OCI-LY1 (cell line): ENCODE data around the gene PHLPP1.

Source experiments
- CTCF ChIP-seq: fragments of 200-600 bp; sonication (generic), shearing (Covaris generic); IDR thresholded peaks from 2 replicates; pipeline ENCODE4 v1.5.1; 2017; ENCODE audit warnings: mild to moderate bottlenecking, antibody characterized with exemption, low read length, moderate library complexity, mixed read lengths
- EZH2 ChIP-seq: fragments of 200-600 bp; sonication (generic), shearing (Covaris generic); IDR thresholded peaks from 2 replicates; pipeline ENCODE4 v1.8.0; 2017; ENCODE audit warnings: borderline replicate concordance, mixed run types, mild to moderate bottlenecking, antibody characterized with exemption, low read length, moderate library complexity, mixed read lengths

- TF ChIP-seq CTCF (no peak), EZH2 (no peak)
These were observed 197.5 kb downstream of the PHLPP1 start for GRCh38 chr18:62912885-62913284.
